ENCODE data around the gene ZNF274.

The ZNF274 gene

GRCh38 chr19:58261600-58261967 lies 78.7 kb downstream of the ZNF274 start:
- CTCF ChIA-PET, result no interaction called here
- POLR2A ChIA-PET (ENCODE audit: low non-redundant PET), result no interaction called here
- H3K27ac ChIP-seq, result no peak overlapping the region
- TF ChIP-seq, protein P1, sequence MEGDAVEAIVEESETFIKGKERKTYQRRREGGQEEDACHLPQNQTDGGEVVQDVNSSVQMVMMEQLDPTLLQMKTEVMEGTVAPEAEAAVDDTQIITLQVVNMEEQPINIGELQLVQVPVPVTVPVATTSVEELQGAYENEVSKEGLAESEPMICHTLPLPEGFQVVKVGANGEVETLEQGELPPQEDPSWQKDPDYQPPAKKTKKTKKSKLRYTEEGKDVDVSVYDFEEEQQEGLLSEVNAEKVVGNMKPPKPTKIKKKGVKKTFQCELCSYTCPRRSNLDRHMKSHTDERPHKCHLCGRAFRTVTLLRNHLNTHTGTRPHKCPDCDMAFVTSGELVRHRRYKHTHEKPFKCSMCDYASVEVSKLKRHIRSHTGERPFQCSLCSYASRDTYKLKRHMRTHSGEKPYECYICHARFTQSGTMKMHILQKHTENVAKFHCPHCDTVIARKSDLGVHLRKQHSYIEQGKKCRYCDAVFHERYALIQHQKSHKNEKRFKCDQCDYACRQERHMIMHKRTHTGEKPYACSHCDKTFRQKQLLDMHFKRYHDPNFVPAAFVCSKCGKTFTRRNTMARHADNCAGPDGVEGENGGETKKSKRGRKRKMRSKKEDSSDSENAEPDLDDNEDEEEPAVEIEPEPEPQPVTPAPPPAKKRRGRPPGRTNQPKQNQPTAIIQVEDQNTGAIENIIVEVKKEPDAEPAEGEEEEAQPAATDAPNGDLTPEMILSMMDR (conservative IDR thresholded peaks at IDR 0.05; ENCODE audit: low read depth), result no peak
- DNase-seq (ENCODE audit: low spot score), result no peak

- TF ChIP-seq, protein P1 (conservative IDR thresholded peaks at IDR 0.05; ENCODE audit: low read depth), result no peak
- DNase-seq (ENCODE audit: low spot score), result no peak
- ChIA-PET CTCF (no interaction called here), POLR2A (ENCODE audit: low non-redundant PET) (no interaction called here)
- no peak overlapping the region for H3K27ac ChIP-seq
These were observed 79.4 kb downstream of the ZNF274 start for GRCh38 chr19:58261968-58262921.

DNA sequence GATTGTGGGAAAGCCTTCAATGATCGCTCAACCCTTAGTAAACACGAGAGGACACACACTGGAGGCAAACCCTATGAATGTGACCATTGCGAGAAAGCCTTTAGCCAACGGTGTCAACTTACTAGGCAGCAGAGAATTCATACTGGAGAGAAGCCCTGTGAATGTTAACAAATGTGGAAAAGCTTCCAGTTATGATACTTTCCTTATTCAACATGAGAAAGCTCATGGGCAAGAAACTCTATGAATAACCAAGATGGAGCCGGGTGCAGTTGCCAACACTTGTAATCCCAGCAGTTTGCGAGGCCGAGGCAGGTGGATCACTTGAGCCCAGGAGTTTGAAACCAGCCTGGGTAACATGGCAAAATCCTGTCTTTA lies 80.0 kb downstream of the ZNF274 start:
- no peak overlapping the region for H3K27ac ChIP-seq
- ChIA-PET POLR2A (ENCODE audit: low non-redundant PET) (no interaction called here), CTCF (no interaction called here)
- no peak for DNase-seq (ENCODE audit: low spot score)
- TF ChIP-seq, protein P1 (conservative IDR thresholded peaks at IDR 0.05; ENCODE audit: low read depth), result no peak

Data from RWPE1 (cell line).